NCI-H1417 (cell line): ENCODE data around the gene C19orf44.
A peak's percentile ranks its signal among the peaks of the same experiment; 100 is the strongest.
"Not testable (repeated sequence)": the region's sequence is repeated elsewhere in the genome, so short reads cannot be mapped to it uniquely, and the experiment has no call there.

Source experiments
- DNase-seq, 3 experiments: peaks; one replicate each; lab custom pipeline; 2025; lab: John Stamatoyannopoulos, UW

The C19orf44 gene

DNA sequence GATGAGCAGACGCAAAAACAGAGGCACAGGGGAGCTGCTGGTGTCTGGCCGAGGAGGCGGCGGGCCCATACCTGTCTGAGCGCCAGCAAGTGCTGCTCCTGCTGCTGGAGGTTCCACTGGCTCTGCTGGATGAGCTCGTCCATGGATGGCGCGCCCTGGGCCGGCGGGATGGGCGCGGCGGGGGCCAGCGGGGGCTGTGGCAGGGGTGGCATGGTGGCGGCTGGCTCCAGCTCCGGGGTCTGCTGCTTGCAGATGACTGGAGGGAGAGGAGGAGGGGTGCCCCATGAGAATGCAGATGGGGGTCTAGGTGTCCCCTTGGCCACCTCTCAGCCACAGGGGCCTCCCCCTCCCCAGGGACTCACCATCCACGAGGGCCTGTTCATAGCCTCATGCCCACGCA, 39.2 kb downstream of the C19orf44 start:
- DNase-seq, result no peak

DNA sequence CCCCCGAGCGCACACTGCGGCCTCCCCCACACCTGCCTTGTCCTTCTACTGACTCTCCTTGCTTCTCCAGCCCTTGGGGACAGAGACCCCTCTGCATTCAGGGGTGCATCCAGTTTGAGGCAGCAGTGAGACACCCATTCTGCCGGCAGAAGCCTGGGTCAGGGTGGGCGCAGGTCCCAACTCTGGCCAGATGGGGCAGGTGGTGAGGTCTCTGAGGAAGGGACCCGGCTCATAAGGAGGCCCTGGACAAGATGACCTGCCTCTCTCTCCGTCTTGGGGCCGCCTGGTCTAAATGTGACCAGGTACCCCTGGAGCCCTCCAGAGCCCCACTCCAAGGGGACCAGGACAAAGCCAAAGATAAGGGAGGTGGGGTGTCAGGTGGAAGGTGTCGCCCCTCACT, 39.9 kb downstream of the C19orf44 start:
- DNase-seq, result no peak

DNA sequence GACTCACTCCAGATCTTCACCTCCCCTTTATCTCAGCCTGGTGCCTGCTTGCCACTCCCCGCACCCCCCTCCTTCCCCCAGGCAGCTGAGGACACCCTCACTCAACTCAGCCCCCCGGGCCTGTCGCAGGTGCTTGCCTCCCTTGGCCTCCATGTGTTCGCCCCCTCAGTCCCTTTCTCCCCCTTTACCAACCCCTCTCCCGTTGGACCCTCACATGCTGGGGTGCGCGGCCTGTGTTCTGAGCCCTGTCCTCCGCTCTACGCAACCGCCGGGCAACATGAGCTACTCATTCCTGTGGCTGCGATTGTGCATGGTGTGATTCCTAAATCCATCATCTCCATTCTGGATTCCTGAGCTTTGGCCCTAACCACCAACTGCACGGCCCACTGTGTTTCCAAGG, 40.9 kb downstream of the C19orf44 start:
- DNase-seq, result no peak

DNA sequence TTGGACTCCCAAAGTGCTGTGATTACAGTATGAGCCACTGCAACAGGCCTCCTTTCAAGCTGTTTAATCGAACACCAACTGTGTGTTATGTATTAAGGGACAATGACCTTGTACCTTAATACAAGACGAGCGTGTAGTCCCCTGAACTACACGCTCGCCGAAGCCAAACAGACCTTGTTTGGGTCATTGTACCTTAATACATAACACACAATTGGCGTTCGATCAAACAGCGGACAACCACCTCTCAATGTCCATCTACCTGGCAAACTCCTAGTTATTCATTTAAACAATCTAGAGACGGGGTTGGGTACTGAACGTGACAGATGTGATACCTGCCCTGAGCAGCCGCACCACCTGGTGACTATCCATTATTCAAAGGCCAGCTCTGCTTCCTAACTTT, 44.8 kb downstream of the C19orf44 start:
- no peak for DNase-seq

DNA sequence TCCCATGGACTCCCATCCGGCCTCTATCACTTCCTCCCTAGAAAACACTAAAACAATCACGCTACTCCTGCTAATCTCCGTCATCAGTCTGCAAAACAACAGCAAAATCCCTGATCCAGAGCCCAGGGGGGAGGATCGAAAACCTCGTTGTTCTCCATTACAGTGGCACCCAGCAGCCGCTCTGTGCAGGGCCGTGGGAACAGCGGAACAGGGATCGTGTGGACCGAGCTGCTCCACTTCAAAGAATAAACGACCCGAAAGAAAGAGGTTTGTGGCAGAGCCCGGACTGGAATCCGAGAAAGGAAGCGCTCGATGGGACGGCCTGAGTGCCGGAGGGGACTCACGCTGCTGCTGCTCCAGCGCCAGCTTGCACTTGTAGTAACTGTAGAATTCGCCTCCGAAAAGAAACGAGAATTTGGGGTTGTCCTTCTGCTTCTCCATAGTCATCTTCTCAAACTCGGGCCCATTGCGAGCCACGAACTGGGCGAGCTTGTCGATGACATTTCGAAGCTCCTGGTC, 45.4 kb downstream of the C19orf44 start:
- DNase-seq, result peak in 2 of 3 experiments; percentile 31 to 36

DNA sequence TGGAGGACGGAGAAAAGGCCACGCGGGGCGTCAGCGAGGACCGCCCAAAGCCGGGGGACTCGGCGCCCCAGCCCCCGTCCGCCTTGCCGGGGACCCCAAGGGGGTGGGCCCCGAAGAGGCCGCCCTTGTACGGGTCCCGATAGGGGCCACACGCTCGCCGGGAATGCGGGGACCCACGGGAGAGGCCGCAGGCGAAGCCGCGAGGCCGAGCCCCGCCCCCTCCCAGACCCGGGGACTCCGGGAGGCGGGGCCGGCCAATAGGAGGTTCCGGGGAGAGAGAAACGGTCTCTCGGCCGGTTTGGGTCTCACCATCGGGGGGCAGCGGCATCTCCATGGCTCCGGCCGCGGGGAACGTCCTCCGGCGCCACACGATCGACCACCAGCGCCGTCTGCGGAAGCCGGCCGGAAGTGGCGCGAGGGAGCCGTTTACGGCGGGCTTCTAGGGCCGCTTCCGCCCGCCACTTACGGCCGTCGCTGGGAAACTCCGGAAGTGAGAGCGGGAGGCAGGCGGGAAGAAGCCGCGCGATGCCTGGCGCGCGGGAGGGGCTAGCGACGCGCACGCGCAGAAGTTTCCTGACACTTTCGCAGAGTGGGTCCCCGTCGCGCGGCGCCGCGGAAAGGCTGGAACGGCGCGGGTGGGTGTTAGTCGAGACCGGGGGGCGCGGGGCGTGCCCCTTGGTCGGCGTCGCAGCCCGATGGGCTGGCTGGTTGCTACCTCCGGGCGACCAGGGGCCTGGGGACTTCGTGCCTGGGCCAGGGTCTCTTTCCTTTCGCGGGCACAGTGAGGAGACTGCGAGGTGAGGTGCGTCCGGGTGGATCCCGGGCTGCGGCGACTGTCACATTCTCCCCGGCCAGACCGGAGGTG, 46.1 kb downstream of the C19orf44 start, which contains the start of gene CHERP:
Gene CHERP (minus strand): TSS at position 393 of the 865 bp plus-strand sequence. CDS start 59 bp downstream, at position 334.
- peak; percentile 89 to 95 (median 94) for DNase-seq

DNA sequence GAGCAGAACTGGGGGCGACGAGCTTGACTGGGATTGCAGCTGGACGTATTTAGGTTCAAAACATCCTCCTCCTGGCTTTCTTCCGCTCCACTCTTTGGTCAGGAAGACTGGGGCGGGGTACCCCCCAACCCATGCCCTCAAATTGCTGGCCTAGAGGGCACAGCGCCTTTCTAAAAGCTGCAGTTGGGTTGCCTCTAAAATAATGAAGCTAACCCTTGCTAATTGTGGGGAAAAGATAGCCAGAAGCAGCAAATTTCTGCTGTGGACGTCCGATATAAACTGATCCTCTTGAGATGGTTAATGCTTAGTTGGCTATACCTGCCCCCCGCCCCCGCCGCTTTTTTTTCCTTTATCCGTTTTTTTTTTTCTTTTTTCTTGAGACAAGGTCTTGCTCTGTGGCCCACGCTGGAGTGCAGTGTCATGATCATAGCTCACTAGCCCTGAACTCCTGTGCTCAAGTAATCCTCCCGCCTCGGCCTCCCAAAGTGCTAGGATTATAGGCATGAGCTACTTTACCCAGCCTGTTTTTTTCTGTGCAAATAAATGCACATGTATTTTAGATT, 46.8 kb downstream of the C19orf44 start:
- peak in 1 of 3 experiments; percentile 24 for DNase-seq

DNA sequence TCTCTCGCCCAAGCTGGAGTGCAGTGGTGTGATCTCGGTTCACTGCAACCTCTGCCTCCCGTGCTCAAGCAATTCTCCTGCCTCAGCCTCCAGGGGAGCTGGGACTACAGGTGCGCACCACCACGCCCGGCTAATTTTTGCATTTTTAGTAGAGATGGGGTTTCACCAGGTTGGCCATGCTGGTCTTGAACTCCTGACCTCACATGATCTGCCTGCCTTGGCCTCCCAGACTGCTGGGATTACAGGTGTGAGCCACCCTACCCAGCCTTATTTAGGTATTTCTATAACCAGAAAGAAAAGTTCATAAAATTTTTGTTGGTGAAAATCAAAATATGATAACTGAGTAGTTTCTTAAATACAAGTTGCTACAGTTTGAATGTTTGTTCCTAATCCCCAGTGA, 47.5 kb downstream of the C19orf44 start:
- not testable (repeated sequence) for DNase-seq

DNA sequence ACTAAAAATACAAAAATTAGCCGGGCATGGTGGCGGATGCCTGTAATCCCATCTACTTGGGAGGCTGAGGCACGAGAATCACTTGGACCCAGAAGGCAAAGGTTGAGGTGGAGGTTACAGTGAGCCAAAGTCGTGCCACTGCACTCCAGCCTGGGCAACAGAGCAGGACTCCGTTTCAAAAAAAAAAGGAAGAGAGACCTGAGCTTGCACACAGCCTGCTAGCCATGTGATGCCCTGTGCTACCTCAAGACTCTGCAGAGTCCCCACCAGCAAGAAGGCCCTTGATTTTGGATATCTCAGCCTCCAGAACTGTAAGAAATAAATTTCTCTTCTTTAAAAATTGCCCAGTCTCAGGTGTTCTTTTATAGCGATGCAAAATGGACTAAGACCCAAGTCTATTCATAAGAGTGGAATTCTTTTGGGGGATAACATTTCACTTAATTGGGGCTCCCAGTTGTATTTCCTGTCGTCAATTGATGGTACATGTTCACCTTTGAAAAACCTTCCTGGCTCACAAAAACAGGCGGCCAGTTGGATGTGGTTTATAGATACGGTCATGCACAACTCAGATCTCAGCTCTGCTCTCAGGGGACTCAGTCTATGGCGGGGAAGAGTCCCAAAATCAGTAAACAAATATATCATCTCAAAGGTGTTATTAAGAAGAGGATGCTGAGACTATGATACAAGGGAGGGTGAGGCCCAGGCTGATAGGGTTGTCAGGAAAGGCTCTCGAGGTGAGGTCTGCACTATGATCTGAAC, 48.5 kb downstream of the C19orf44 start:
- no peak for DNase-seq

DNA sequence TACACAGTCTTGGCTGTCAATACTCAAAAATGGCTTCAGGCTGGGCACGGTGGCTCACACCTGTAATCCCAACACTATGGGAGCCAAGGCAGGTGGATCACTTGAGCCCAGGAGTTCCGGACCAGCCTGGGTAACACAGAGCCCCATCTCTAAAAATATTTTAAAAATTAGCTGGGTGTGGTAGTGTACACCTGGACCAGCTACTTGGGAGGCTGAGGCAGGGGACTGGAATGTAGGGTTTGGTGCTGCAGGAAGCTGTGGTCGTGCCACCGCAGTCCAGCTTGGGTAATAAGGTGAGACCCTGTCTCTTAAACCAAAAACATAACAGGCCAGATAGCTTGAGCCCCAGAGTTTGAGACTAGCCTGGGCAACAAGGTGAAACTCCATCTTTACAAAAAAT, 52.8 kb downstream of the C19orf44 start:
- no peak for DNase-seq

DNA sequence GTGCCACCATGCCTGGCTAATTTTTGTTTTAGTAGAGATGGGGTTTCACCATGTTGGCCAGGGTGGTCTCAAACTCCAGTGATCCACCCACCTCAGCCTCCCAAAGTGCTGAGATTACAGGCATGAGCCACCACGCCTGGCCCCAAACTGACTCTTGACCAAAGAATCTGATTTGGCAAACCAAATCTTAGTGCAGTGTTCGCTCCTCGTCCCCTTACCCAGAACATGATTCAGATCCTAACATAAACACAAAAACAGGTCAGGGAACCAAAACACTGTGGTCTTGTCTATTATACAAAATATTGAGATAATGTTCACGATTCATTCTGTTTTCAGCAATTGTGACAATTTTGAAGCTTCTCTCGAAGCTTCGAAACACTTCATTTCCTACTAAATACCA, 55.7 kb downstream of the C19orf44 start:
- not testable (repeated sequence) for DNase-seq

DNA sequence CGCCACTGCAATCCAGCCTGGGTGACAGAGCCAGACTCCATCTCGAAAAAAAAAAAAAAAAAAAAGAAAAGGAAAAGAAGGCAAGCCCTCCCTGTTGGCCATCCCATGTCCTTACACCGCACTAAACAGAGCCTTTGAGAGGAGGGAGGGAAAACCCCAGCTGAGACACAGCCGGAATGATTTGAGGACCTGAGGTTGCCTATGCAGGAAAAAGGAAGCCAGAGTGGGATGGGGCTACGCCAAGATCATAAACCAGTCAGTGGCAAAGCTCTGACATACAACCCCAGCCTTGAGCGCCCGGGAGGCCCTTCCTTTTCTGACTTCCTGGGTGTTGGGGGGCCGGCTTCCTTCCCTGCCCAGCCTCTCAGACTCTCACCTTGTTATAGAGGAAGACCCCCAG, 58.6 kb downstream of the C19orf44 start:
- no peak for DNase-seq

DNA sequence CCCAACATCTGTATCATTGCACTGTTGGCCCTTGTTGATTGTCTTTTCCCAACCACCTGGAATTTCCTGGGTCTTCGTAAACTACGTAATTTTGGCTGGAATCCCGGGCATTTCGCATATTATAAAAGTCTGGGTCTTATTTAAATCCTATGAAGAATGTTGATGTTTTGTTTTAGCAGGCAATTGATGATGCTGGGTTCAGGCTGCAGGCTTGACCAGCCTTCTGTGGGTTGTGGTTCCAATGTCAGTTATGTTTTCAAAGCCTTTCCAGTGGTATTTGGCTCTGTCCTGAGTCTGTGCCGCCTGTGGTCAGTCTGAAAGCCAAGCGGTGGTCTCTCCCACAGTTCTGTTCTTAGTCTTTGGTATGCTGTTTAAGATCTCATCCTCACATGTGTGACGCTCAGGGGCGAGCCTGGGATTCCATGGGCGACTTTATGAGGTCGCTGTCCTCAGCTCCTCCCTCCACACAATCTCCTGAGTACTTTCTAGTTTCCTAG, 63.6 kb downstream of the C19orf44 start:
- DNase-seq, result no peak

DNA sequence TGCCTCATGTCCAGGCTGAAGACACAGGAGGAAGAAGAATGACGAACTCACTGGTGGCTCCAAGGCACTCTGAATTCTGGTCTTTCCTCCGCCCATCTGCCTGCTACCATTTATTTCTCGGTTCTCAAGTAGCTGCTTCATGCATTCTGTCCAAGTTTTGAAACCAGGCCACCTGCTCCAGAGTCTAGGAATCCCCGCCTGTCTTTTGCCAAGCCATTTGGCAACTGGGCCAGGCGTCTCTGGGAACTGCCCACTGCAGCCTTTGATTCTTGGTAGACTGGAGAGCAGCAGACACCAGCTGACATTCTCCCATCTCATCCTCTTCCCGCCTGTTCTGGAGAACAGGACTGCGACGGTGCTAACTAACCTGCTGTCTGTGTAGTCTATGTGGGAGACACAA, 65.2 kb downstream of the C19orf44 start:
- DNase-seq, result no peak

DNA sequence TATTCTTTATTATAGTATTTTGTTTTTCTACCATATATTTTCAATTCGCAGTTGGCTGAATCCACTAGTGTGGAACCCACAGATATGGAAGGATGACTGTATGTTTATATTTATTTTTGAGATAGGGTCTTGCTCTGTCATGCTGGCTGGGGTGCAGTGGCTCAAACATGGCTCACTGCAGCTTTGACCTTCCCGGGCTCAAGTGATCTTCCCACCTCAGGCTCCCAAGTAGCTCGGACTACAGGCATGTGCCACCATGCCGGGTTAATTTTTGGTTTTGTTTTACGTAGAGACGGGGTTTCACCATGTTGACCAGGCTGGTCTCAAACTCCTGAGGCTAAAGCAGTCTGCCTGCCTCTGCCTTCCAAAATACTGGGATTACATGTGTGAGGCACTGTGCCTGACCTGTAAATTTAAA, 66.4 kb downstream of the C19orf44 start:
- DNase-seq, result no peak

DNA sequence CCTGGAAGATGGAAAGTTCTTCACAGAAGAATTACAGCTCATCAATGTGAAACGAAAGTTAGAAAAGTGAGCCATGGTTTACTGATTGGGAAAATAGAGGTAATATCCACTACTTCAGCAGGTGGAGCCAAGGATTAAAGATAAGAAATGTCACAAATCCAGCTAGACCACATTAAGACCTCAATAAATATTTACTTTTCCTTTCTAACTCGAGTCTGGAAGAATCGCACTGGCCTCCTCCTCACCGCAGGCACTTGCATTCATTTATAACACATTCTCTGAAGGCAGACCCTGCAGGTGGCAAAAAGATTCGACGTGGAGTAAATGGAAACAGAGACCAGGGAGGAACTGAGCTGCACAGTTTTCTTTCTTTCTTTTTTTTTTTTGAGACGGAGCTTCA, 68.6 kb downstream of the C19orf44 start:
- no peak for DNase-seq

DNA sequence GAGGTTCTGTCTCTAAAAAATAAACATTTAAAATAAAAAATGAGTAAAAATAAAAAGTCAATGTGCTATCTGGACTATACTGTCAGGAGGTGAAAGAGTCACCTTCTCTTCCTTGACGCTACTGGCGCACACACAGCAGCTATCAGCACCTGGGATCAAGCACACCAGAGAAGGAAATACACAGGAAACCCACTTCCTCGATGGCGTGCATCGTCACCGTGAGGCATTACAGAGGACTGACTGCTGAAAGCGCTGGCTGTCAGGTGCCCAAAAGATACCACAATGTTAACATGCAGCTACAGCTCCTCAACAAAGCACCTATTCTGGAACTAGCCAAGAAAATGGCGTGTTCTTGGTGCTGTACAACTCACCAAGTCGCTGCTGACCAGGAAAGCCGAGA, 70.0 kb downstream of the C19orf44 start:
- no peak for DNase-seq

DNA sequence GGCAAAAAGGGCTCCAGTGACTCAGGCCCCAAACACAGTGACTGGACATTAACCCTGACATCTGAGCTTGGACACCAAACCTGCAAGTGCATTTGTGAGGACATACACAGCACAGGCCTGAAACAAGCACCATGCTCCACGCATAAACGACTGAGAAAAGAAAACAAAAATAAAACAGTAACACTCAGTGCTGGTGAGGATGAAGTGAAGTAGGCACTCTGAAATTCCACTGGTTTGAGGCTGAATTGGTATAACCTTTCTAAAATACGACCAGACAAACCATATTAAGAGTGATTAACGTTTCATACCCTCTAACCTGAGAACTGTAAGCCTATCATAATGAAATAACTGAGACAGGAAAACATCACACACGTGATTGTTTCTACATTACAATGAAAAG, 70.5 kb downstream of the C19orf44 start:
- no peak for DNase-seq

DNA sequence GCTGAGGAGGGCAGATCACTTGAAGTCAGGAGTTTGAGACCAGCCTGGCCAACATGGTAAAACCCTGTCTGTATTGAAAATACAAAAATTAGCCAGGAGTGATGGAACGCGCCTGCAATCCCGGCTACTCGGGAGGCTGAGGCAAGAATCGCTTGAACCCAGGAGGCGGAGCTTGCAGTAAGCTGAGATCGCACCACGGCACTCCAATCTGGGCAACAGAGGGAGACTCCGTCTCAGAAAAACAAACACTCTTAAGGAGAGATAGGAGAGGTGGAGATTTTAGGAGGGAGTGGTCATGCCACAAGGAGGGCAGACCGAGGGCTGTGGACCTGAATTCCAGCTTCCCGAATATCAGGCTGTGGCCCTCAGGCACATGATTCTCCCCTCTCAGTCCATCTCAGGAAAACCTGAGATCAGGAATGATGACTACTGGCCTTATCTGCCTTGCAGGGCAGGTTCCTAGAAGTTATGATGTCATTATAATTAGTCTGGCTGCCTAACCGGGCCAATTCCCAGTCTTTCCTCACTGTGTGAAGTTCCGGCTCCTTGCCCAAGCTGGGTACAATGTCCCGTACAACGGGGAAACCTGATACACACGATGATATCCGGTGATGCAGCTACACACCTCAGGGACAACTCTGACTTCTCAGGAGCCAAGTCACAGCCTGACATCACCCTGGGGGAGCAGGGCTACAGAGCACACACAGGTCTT, 73.6 kb downstream of the C19orf44 start:
- DNase-seq, result no peak
